NCI-H146 (cell line): Measurements from ENCODE around the gene MED12L.

Source experiments
- DNase-seq: peaks from one replicate; lab custom pipeline; 2025; lab: John Stamatoyannopoulos, UW

Gene MED12L

DNA sequence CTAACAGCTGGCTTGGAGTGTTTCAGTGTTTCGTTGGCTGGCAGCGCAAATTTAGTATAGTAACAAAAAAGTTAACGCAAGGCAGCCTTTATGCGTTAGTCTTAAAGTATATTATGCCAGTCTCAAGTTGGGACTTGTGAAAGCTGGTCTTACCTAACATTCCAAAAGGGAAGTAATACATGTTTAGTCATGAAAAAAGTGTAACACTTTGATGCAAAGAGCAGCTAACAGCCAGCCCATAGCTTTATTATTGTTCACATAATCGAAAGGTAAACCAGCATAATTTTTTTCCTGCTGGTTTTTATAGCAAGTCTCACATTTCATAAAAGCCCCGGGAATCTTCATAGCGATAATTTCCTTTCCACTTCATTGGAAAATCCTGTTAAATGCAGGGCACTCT is 233.5 kb downstream of the MED12L start:
- no peak for DNase-seq

DNA sequence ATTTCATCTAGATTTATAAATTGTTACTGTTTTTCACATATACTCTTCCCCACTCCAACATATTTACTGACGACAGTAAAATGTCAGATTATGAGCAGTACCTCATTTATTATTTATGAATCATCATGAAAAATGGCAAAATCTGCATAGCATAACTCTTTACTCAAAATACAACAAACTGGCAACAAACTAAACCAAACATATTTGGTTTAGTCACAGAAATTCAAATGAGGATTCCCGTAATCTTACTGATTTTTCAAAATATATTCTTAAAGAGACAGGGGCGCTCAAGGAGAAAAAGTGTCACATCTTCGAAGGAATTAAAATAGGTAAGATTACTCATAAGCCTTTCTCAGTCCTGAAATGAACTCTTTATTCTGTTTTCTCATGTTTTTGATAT is 234.2 kb downstream of the MED12L start:
- no peak for DNase-seq

DNA sequence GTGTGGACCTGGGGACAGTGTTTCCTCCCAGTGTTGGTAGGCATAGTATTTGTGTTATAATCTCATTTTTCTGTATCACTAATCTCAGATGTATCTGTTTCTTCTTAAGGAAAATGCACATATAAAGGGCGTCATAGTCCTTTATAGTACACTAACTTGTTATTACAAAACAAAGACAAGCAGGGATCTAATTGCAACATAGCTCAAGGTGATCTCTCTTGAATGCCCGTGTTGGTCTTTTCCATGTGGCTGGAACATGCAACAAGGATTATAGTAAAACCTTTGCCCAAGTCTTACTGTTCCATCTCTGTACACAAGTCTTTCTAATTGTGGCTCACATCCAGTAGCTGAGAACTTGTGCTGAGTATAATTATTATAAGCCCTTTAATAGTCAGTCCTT is 234.7 kb downstream of the MED12L start:
- DNase-seq = no peak

DNA sequence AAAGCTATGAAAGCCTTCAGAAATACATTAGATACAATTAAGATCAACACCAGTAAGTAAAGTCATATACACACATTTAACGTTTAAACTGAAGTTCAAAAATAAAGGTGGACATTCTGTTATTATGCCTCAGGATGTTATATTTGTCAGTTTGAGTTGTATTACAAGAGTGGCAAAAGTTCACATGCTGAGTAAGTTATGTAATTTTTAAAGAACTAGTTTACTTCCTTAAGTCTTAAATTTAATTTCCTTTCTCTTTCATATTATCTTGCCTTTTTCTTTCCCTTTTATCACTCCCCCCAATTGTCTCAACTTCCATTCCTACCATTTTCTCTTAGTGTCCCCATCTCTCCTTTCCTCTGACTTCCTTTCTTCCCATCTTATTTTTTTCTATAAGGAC is 236.1 kb downstream of the MED12L start:
- DNase-seq = no peak

DNA sequence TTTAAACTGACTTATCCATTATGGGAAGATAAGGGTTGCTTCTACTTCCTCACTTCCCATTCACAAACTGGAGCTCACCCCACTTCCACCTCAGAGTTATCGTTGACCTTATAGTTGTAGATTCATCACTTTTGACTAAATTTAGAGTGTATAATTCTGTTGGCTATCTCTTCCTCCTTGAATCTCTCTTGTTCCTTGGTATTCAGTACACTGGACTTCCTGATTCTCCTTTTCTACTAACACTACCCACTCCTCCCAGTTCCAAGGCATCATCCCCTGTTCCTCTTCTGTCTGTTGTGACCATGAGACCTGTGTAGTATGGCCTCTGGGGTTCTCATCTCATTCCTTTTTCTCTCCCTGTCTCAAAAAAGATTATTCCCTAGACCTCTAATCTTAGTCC is 237.0 kb downstream of the MED12L start:
- DNase-seq = no peak

DNA sequence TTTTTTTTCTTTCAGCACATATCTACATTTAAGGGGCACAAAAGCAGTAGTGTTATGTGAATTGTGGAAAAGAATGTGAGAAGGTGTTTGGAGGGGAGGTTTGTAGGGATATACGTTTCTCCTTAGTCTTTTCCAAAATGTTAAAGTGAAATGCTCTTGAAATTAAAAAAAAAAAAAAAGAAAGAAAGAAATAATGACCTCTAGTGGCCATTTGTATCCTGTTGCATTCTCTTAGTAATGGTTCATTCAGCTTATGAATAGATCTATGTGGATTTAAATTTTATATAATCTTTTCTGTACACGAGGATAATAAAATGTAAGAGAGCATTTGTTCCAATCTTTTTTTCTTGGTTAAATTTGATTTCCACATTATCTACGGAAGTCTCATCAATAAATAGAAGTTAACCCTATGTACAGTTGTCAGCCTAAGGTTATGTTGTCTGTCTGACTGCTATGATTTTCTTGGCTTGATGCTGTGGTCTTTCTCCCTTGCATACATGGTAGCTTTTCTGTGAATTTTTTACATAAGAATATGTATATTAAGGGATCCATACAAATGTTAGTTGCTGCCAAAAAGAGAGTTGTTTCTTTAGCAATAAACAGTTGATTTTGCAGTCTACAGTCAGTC is 242.2 kb downstream of the MED12L start:
- DNase-seq = peak; percentile 6

DNA sequence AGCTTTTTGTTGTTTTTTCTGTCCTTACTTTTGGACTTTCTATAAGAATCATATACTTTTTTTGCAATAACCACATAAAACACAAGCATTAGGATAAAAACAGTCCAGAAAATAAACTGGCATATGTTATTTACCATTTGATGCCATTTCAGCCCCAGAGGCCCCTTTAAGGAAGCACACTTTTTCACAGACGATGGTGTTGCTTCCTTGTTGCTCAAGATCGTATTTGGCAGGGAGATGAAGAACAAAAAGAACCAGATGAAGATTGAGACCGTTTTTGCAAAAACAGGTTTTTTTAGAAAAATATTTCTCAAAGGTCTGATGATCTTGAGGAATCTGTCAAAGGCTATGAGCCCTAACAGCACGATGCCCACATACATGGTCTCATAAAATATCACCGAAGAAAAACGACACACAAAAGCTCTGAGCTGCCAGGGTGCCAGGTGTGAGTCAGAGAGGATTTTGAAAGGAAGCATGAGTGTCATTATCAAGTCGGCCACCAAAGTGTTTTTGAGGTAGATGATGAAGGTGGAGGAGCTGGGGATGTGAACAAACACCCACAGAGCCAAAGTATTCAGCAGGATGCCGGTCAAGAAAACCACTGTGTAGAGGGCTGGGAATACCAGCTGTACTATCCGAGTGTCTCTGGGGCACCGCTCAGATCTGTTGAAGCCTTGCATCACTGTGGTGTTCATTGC is 243.0 kb downstream of the MED12L start:
- no peak for DNase-seq

DNA sequence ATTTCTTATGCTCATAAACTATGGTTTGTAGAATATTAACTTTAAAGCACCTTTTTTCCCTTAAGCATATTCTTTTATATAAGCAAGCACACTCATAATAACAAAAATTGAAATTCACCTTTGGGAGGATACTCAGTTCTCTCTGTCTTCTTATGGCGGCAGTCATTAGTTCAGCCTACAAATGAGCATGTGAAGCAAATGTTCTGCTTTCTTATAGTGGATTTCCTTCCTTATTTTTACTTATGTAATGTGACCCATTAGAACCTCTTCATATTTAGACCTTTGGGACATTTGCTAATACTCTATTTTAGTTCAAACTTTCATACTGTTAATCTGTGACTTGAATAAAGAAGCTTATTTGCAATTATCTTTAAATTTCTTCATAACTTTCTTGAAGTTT is 243.9 kb downstream of the MED12L start, which contains the start of gene P2RY13:
P2RY13 (minus strand) TSS at position 187 of the 400 bp plus-strand sequence; CDS start at position 166, 21 bp downstream.
- DNase-seq = no peak

DNA sequence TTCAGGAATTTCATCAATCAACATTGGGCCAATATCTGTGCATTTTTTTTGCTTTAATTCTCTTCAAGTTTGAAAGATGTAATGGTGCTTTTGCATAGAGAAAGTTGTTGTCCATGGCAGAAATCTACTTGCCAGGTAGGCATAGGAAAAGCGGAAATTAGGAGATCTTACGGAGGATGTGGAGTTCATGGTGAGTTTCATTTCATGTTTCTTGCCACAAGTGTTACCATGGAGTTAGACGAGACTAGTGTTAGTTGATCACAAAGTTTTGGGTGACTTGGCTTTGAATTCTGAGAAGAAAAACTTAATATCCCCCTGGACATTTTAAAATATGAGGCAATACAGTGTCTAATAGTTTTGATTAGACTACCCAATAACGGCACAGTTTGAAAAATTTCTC is 244.9 kb downstream of the MED12L start:
- DNase-seq = no peak

DNA sequence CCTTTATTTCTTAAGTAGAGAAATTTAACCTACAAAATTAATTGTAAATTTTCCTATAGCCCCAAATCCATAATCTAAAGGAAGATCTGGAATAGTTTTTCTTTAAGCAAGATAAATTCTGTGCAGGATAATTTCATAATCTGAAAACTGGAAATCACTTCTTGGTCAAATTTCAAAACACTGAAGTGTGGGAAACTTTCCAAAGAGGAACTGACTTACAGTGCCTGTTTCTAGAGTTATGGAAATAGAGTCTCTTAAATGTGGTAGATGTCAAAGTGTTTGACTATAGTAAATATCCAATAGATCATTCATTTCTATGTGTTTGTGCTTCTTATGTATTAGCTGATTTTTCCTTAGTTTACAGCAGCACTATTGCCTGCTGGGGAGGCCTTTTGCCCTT is 245.4 kb downstream of the MED12L start:
- no peak for DNase-seq

DNA sequence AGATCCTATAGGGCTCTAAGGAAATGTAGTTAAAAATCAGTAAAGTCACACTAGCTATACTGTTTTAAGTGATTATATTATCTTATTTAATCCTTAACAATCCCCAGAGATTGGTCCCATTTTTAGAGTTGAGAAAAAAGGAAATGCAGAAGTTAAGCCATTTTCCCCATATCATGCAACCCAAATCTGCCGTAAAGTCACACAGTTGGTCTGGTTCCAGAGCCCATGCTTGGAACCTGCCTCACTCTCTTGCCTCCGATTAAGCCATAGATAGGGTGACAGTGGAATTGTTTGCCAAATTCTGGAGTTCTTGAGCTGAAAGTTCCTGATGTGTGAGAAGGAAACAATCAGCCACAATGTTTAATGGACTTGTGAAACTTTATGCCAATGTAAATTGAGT is 246.2 kb downstream of the MED12L start:
- no peak for DNase-seq

DNA sequence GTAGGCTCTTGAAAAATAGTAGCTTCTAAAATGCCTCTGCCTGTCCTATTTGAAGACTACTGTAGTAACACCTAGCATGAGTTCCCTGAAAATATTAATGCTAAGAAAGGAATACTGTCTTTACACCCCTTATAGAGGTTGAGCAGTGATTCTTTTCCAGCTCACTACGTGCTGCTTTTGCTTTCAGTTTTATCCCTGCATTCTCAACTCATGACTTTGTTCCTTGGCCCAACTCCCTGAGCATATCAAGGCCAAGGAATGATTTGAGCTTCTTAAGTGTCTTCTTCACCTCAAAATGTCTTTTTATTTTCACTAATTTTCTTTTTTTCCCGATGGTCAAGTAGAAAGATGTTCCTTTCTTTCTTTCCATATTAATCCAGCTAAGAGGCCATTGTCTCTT is 260.4 kb downstream of the MED12L start:
- DNase-seq = no peak

DNA sequence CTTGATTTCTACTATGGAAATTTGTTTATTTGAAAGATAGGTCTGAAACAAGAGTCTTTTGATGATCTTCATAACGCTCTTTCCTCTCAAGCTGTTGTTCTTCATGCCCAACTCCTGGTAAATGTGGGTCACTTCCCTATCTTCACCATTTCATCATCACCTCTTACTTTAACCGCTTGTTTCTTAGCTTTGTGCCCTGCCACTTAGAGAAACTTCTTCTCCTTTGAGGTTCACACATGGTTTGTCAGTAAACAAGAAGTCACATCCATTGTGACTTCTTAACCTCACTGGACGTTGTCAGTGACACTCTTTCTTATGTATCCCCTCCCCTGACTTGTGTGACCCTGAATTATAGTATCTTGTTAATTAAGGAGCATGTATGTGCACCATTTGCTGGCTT is 260.8 kb downstream of the MED12L start:
- no peak for DNase-seq

DNA sequence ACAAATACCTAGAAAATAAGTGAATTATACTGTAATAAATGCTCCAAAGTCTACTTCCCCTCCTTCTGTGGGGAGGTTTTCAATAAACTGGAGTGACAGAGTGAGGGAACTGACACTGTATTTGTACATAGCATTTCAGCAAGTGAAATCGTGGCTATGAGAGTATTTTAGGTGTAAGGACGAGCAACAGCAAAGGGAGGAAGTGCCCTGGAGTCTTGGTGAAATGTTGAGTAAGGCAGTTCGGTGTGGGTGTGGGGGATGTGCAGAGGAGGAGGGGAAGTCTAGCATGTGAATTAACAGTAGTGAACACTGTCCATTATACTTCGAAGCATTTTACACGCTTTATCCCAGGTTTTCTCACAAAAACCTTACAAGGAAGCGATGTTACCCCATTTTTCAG is 262.0 kb downstream of the MED12L start:
- no peak for DNase-seq

DNA sequence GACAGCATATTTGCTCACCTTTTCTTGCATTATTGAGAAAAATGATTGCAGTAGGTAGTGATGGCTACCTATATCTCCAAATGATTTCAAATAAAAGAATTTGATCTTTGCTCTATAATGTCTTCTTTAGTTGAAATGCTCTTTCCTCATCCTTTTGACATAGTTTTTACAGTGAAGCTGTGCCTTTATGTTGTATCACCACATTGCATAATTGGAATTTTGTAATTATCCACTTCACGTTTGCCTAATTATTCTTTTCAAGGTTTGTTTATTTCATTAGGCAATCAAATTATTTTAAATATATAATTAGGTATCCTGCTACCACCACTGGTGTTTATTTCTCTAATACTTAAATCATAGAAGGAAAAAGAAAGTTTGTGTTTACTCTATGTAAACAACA is 265.2 kb downstream of the MED12L start:
- DNase-seq = no peak

DNA sequence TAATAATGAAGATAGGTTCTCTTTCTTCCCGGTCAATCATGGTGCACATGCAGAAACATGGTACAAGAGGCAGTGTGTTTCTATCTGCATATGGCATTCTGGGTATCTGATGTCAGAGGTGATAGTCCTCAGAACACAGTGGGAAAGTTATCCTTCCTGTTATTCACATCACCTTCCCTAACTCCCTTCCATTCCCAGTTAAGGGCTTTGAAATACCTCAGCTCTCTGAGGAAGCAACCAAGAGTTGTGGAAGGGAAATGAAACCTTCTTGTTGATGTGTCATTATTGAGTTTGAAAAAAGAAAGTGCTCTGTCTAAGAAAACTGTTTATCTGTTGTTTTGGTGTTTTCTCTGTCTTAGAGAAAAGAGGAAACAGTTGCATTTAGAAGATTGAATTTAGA is 265.8 kb downstream of the MED12L start:
- DNase-seq = no peak

DNA sequence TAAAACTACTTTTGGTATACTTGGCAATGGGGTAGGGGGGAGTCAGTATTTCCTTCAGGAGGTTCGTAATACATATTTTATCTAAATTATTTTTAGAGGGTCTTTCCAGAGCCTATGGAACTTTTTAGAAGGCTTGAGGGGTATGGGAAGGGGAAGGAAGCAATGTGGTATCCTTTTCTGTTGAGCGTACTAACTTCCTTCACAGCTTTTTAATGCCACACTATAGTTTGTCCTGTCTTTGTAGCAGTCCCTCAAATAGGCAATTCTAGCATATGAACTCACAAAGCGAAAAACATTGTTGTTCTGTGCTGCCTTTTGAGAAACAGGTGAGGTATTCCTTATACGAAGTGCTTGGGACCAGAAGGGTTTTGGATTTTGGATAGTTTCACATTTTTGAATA is 266.2 kb downstream of the MED12L start:
- no peak for DNase-seq

DNA sequence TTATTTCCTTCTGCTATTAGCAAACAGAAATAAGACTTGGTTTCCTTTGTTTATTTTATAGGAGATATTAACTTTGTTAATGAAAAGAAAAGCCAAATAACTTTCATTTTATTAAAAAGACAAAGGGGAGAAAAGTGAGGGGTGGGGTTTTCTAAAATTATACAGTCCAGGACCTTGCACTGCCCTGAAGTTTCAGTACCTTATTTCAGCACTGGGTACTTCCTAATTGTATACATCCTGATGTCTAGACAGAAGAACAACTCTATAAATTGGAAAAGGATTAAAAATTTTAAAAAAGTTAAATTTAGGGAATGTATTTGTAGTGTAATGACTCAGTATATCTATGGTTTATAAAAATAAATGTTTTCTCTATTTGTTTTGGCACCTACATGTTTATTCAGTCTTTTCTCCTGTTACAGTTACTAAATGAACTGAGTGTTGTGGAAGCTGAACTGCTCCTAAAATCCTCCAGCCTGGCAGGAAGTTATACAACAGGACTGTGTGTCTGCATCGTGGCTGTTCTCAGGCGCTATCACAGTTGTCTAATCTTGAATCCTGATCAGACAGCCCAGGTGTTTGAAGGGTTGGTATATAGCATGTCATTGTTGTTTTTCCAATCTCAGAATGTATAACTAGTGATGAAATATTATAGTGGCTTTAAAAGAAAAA is 271.5 kb downstream of the MED12L start:
- no peak for DNase-seq

DNA sequence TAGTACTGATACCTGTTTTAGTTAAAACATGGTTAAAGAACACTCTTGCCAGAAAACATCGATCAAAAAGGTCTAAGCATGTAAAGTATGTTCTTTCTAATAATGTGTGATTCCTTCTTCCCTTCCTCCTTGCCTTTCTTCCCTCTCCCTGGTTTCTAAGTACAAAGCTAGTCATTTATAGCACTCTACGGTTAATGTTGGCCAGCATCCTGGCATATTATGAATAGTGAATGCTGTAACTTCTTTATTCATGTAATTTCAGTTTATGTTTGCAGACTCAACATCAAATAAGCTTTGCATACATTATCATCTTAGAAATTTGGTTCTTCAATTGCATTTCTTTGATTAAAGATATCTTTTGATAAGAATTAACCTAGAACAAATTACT is 272.0 kb downstream of the MED12L start:
- DNase-seq = no peak

DNA sequence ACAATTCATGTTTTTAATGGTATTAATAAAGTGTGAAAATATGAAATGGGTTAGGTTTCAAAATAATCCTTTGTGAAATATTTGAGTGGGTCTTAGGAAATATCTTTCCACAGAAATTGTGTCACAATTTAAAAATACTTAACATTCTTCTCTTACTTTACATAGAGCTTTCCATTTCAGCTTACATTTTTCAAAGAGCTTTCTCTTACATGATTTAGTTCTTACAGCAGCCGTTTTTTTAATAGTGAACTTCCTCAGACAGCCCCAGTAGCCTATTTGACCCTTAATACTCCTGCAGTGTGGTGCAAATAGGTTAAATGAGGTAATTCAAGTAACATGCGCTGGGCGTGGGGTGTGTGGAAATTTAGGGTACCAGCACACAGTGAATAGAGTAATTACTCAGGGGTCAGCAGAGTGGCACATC is 277.3 kb downstream of the MED12L start:
- DNase-seq = no peak

DNA sequence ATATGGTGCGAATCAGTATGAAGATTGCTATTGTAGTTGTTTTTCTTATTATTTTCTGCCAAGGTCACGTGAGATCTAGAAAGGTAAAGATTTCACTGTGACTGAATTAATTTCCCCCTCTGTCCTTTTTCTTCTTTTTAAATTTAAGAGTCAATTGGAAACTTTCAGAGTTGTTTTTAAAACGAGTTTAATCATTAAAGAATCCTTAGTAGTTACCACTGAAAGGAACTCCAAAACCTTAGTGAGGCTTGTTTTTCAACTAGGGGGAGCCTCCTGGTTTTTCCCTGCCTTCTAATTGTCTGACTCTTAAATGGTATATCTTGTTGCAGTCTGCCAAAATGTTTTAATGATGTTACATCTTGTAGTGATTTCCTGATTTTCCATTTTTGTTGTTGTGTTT is 281.5 kb downstream of the MED12L start:
- no peak for DNase-seq

DNA sequence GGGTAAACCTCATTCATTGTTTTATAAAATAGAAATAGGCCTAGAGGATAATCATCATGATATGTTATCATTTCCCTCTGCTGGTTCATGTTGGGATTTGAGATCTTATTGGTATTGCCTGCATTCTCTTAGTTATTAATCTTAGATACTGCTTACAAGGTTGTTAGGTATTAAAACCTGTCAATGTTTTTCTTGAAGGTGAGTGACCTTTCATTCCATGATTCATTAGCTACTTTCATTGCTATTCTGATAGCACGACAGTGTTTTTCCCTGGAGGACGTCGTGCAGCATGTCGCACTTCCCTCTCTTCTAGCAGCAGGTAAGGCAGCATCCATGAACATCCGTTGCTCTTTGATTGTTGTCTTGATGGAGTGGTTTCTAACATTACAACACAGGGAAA is 282.0 kb downstream of the MED12L start:
- DNase-seq = no peak

DNA sequence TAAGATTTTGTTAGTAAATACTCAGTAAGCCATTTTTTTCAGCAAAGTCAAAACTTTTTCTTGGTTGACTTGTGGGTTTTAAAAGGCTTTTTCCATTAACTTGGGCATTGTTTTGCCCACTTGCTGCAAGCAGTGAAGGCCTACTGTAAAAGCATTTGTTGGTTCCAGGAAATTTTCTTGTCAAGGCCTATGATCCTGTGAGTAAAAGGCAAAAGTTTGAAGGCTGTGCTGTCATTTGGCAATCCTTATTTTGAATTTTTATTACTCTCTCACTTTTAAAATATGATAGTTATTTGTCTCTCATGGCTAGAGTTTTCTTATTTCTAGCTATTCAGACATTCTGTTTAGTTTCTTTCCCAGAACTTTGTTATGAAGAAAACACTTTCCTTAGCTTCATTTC is 286.1 kb downstream of the MED12L start:
- no peak for DNase-seq
